CD4-positive, alpha-beta T cell treated with Interleukin-15 for 4 hours (primary cell): ENCODE results near the gene CD84.
"Not testable (repeated sequence)": the region's sequence is repeated elsewhere in the genome, so short reads cannot be mapped to it uniquely, and the experiment has no call there.

Experiments
- DNase-seq: peaks from one replicate; pipeline ENCODE4 v3.0.0-alpha.2; 2020; ENCODE audit warnings: low spot score

CD84 gene

DNA sequence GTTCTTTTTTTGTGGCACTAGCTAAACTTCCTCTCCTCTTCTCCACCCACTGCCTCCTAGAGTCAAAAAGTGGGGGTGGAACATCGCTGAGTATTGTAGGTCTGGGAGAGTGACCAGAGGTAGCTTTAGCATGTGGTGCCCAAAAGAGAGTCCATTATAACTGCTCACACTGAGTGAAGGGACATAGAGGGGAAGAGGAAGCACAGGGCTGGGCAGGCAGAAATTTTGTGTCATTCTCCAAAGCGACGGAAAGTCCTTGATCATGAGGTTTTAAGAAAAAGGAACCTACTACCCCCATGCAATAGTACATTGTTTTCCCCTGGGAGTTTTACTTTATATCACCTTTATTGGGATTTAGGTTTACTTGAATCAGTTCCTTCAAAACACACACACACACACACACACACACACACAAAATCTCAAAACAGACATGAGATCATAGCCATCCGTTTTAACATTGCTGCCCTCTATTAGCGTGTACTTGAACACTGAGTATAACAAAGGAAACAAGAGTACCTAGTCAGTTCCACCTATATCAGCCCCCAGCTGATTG lies 4.1 kb downstream of the CD84 start:
- peak; percentile 60 for DNase-seq

DNA sequence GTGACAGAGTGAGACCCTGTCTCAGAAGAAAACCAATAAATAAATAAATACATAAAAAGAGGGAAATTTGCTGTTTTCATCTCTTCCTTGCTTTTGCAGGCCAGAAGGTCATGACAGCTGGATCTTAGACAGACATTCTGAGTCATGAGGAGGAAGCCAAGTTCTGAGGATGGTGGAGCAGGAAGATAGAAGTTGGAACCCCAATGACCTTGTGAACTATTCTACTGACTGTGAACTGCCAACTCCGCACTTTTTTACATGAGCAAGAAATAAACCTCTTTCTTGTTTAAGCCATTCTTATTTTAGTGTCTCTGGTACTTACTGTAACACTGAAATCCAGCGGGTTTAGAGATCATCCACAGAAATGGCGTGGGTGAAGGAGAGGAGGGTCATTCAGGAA lies 8.5 kb downstream of the CD84 start:
- DNase-seq, result no peak

DNA sequence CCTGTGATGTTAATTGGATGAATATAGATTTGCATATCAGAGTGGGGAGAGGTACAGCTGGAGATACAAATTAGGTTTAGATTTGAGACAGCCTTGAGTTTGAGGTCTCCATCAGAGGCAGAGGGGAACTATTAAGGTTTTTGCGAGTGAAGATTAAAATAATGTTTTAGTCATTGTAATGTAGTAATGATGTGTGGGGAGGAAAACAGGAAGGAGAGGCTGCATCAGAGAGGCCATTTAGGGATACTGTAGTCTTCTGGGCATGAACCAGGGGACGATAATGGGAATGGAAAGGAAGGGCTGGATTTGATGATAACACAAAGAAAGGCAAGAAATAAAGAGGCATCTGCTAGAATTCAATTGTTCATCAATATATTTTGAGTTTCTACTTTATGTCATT lies 9.5 kb downstream of the CD84 start:
- DNase-seq, result no peak

DNA sequence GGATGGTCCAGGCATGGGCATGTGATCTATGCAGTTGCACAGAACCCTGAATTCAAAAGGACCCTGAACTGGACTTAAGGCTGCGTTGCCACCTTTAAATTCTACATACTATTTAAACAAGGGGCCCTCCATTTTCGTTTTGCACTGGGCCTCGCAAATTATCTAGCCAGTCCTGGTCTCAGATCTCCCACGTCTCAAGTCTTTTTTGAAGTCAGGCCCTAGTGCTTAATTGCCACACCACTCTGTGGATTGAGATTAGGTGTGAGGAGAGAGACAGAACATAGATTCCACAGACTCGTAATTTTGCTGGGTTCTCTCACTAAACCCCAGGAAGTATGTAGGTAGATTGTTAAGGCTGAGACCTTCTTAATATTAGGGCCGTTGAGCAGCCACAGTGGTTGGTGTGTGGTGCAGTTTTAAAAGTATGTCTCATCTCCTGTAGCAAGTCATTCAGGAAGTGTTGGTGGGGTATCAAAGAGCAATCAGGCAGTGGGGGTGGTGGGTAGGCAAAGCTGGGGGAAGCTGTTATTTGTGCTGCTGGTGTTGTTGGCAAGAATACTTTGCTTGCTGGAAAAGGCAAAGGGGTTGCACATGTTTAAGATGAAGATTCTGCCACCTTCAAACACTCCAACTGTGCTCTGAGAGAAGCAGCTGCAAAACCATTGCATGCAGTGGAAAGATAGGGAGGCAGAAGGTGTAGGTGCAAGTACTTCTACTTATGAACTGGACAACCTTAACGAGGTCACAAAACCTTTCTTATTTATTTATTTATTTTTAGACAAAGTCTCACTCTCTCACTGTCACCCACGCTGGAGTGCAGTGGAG lies 11.2 kb downstream of the CD84 start:
- DNase-seq, result peak; percentile 87

DNA sequence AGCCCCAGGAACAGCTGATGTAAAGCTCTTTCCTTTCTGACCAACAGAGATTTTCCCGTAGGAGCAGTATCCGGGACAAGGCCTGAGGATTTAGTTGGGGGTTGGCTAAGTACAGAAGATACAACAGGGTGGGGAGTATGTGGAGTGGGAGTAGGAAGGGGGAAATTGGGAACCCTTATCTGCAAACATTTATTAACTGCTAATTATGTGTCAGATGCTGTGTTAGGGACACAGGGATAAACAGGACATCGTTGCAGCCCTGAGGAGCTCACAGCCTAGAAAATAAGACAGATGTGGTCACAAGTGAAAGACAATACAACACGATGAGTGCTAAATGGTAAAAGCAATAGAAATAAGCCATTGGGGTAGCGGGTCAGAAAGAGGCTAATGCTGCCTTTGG lies 12.0 kb downstream of the CD84 start:
- DNase-seq, result no peak

DNA sequence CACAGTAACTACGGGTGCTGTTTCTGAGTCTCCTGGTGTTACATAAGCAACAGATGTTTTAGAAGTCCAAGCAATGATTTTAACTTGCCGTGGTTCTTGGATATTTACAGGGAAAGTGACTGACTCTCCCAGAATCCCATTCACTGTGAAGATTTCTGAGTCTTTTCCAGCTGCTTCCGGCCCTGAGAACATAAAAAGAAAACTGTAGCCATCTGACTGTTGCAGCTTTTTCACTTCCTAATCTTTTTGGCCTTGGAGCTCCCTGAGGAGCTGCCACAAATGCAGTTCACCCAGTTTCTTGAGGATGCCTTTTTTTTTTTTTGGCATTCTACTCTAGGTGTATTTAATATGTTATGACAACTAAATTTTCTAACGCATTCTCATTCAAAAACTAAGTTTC lies 13.7 kb downstream of the CD84 start:
- no peak for DNase-seq

DNA sequence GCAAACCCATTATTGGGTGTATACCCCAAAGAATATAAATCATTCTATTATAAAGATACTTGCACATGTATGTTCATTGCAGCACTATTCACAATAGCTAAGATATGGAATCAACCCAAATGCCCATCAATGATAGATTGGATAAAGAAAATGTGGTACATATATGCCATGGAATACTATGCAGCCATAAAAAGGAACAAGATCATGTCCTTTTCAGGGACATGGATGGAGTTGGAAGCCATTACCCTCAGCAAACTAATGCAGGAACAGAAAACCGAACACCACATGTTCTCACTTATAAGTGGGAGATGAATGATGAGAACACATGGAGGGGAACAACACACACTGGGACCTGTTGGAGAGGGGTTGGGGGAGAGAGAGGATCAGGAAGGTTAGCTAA lies 16.1 kb downstream of the CD84 start:
- DNase-seq, result not testable (repeated sequence)

DNA sequence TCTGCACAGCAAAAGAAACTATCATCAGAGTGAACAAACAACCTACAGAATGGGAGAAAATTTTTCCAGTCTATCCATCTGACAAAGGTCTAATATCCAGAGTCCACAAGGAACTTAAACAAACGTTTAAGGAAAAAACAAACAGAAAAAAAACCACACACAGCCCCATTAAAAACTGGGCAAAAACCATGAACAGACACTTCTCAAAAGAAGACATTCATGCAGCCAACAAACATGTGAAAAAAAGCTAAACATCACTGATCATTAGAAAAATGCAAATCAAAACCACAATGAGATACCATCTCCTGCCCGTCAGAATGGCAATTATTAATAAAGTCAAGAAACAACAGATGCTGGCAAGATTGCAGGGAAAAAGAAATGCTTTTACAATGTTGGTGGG lies 16.6 kb downstream of the CD84 start:
- DNase-seq, result not testable (repeated sequence)

DNA sequence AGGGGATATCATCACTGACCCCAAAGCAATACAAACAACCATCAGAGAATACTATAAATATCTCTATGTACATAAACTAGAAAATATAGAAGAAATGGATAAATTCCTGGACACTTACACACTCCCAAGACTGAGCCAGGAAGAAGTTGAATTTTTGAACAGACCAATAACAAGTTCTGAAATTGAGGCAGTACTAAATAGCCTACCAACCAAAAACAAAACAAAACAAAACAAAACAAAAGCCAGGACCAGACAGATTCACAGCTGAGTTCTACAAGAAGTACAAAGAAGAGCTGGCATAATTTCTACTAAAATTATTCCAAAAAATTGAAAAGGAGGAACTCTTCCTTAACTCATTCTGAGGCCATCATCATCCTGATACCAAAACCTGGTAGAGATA lies 18.5 kb downstream of the CD84 start:
- no peak for DNase-seq

DNA sequence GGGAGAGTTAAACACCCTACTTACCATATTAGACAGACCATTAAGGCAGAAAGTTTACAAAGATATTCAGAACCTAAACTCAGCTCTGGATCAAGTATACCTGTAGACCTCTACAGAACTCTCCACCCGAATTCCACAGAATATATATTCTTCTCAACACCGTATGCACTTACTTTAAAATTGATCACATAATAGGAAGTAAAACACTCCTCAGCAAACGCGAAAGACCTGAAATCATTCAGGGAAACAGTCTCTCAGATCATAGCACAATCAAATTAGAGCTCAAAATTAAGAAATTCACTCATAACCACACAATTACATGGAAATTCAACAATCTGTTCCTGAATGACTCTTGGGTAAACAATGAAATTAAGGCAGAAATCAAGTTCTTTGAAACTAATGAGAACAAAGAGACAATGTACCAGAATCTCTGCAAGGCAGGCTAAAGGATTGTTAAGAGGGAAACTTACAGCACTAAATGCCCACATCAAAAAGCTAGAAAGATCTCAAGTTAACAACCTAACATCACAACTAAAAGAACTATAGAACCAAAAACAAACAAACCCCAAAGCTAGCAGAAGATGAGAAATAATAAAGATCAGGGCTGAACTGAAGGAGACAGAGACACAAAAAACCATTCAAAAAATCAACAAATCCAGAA lies 19.1 kb downstream of the CD84 start:
- DNase-seq, result peak; percentile 64

DNA sequence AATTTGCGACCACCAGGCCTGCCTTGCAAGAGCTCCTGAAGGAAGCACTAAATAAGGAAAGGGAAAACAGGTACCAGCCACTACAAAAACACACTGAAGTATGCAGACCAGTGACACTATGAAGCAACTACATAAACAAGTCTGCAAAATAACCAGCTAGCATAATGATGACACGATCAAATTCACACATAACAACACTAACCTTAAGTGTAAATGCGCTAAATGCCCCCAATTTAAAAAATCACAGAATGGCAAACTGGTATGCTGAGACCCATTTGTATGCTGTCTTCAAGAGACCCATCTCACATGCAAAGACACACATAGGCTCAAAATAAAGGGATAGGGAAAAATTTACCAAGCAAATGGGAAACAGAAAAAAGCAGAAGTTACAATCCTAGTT lies 19.9 kb downstream of the CD84 start:
- DNase-seq, result not testable (repeated sequence)

DNA sequence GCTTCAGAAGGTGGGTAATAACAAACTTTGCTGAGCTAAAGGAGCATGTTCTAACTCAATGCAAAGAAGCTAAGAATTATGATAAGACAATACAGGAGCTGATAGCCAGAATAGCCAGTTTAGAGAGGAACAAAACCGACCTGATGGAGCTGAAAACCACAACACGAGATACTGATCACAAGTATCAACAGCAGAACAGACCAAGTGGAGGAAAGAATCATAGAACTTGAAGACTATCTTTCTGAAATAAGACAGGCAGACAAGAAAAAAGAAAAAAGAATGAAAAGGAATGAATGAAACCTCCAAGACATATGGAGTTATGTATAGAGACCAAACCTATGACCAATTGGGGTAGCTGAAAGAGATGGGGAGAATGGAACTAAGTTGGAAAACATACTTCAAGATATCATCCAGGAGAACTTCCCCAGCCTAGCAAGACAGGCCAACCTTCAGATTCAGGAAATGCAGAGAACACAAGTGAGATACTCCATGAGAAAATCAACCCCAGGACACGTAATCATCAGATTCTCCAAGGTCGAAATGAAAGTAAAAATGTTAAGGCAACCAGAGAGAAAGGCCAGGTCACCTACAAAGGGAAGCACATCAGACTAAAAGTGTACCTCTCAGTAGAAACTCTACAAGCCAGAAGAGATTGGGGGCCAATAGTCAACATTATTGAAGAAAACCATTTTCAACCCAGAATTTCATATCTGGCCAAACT lies 20.5 kb downstream of the CD84 start:
- DNase-seq, result peak; percentile 38

DNA sequence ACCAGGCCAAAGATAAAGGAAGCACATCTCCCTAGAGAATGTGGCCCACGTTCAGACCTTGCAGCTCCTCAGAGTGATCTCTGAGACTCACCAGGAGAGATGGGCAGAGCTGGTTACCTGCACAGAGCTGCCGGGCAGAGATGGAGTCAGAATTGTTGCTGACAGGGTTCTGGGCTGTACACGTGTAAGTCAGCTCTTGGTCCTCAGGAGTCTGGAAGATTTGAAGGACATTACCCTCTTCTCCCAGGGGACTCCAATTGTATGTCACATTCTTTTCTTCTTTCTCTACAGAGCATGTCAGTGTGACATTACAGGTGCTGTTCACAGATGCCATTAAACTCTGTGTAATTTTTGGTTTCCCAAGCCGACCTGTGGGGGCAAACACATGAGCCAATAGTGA lies 25.5 kb downstream of the CD84 start:
- no peak for DNase-seq

DNA sequence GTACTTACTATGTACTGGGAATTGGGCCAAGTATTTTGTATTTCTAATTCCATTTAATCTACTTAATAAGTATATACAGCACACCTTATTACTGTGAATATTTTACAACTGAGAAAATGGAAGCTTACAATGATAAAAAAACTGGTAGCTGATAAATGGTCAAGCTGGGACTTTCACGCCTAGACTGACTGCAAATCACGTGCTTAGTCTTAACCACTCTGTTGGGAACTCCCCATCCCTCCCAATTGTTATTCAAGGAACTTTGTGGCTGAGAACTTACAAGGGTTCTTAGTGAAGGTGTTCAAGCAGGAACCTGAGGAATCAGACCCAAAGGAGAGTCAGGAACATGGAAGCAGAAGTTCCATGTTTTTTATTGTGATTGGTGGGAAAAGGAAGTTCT lies 26.9 kb downstream of the CD84 start:
- DNase-seq, result no peak

DNA sequence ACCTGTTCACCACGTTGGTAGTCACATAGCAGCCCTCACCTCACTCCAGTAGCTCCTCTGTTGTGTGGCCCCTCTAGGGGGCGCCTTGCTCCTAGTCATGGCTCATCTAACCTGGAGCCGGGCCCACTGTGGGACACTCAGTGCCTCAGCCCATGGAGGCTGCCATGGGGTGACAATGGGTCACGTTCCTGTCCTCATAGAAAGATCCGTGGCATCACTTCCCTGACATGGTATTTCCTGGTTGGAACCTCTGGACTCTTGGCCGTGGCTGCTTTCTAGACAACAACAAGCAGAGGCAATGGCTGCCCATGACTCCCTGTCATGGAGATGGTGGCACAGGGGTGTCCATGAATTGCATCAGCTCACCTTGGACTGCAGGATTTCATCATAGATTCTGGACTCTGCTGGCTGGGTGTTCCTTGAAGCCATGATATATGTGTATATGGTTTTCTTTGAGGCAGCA lies 28.7 kb downstream of the CD84 start:
- peak; percentile 66 for DNase-seq

DNA sequence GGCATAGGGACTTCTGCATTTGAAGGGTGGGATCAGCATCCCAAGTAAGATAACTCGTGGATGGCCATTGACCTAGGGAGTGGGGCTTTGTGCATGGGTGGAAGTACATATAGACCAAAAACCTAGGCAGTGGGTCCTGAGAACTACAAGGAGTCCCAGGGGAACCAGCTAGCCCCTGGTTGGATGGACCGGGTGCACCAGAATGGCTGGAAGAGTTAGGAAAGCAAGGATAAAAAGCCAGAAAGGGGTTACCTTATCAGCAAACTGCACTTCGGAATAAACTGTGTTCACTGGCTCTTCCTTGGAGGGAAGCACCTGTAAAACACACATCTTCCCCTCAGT lies 29.7 kb downstream of the CD84 start:
- DNase-seq, result no peak

DNA sequence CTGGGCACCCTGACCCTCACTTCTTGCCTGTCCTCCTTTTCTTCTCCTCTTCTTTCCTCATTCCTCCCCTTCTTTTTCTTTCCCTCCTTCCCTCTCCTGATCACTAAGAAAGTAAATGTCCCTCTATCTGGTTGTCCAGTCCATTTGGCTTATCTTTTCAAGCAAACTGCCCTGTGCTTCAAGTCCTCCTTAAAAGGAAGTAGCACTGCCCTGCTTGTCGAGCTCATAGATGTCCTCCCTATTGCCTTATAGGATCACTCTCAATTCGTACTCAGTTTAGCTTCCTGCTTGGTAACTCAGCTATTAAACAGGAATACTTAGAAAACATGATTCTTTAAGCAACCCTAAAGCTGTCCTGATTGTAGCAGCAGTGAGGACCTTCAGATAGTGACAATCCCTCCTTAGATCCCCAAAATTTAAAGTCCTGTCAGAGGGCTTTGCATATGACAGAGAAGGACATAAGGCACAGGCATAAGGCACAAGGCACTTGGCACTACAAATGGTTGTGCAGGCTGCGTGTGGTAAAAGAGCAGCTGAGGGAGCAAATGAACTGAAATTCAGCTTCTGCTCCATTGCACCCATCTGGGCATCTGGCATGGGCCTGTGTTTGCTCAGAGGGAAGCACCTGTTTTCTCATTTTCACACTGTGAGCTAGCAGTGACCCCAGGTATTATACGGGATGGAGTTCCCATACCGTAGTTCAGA lies 30.2 kb downstream of the CD84 start:
- no peak for DNase-seq

DNA sequence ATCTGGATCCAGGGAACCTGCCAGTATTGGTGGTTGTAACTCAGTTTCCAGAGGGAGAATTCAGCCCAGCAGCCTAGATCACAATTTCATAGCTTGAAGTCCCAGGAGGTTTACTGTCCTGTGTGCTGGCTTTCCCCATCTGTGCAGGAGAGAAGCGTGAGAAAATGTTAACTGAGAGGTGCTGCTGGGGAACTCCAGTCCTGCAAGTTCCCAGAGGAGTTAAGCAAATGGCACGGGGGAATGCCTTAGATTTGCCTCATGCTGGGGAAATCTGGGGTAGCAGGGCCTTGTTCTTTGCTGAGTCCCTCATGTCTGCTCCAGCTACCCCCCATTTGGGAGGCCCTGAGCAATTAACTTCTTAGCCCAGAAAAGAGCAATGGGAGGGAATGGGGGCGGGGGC lies 31.1 kb downstream of the CD84 start:
- DNase-seq, result no peak

DNA sequence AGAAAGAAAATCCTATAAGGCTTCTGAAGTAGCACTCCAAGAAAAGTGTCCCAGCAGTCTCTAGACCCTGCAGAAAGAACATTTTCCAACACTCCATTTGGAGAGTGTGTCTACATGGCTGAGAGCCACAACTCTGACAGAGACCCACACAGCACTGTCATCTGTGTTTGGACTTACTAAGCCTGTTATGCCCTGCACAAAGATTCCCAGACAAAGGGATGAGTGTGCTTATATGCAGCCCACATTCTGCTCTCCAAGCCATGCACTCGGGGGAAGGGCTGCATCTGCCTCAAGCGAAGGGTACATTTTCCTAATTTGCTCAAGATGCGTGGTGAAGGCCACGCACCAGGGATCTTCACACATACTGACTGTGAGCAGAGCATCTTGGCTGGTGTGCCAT lies 31.9 kb downstream of the CD84 start:
- DNase-seq, result no peak

DNA sequence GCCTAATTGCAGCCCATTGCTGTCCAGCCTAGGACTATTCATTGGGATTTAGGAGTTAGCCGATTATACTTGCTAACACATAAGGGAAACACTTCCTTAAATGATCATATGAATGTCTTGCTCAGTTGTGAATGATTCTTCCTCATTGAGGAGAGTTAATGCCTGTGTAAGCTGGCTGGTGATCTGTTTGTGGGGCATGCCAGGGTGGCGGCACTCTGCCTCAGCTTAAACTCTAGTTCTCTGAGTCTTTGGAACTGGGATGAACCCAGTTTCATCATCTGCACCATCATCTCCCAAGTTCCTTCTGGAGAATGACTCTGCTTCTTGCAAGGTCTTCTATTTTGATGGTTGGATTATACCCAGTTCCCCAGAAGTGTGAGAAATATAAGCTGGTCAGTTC lies 32.4 kb downstream of the CD84 start:
- DNase-seq, result no peak

DNA sequence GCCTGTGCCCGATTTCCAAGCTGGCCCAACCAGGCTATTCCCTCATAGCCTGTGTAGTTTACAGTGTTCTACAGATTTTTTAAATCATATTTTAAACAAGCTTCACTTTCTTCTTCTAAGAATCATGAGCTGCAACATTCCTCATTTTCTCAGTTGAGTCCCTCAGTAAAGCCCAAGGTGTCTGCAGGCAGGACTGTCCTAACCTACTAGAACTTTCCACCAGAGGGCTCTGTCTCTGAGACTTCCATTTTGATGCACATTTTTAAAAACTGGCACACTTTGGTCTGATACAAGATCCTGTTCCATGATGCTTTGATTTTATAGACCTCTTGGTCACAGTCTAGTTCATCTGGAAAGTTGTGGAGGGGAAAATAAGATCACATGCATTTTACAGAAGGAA lies 34.6 kb downstream of the CD84 start:
- peak; percentile 65 for DNase-seq

DNA sequence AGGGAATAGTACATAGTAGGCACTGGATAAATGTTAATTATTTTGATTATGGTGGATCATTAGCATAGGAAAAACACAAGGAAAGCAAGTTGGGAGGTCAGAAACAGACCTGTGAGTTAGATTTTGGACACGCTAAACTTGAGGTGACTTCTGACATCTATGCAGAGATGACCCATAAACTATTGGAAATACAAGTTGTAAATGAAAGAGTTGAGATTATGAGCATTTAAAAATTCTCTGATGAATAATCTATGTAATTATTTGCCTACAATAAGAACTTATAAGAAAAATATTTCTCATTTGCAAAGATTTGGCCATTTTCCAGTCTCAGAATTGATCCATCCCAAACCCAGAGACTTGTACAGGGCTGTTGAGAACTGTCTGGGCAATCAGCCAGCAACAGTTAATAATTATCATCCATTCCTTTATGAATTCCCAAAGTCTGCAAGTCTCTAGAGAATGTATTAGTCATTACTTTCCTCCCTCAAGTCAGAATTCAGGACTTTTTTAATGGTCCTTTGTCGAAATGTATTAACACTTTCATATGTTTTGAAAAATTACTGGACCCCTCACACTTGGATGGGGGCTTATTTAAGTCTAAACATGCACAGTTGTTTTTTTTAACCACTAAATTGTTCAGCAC lies 36.9 kb downstream of the CD84 start:
- DNase-seq, result no peak
